Astrocyte (in vitro differentiated cells and primary cell): ENCODE results near the gene PTGR3. TPM values are rescaled to one million over a fixed set of nuclear protein-coding genes. Genes with fewer than 3 reads are reported as not detected.

Experiments
- DNase-seq: peaks from one replicate; pipeline ENCODE4 v3.0.0-alpha.2; 2010; ENCODE audit warnings: low read depth
- FAIRE-seq: peaks from 2 replicates; lab custom pipeline; 2011; peaks lifted over from hg19 to GRCh38; lab: Jason Lieb, UNC
- H2AFZ ChIP-seq: 2 replicates; pipeline ENCODE4 v1.6.0; 2012; ENCODE audit warnings: low read depth, low read length, inconsistent platforms
- H3K27ac ChIP-seq: 2 replicates; pipeline ENCODE4 v1.5.1; 2011; ENCODE audit warnings: low read depth, low read length, inconsistent platforms
- H3K27me3 ChIP-seq: 2 replicates; pipeline ENCODE4 v1.6.0; 2011; ENCODE audit warnings: low read length, inconsistent platforms; ENCODE audit not compliant: insufficient read depth
- H3K36me3 ChIP-seq: 2 replicates; pipeline ENCODE4 v1.5.1; 2011; ENCODE audit warnings: low read length, inconsistent platforms; ENCODE audit not compliant: insufficient read depth
- H3K4me1 ChIP-seq: 2 replicates; pipeline ENCODE4 v1.5.1; 2011; ENCODE audit warnings: low read length, inconsistent platforms; ENCODE audit not compliant: insufficient read depth
- H3K4me2 ChIP-seq: 2 replicates; pipeline ENCODE4 v1.6.0; 2012; ENCODE audit warnings: low read length, inconsistent platforms
- H3K4me3 ChIP-seq: 2 replicates; pipeline ENCODE4 v1.5.1; 2011; ENCODE audit warnings: low read depth, mild to moderate bottlenecking, low read length, inconsistent platforms; ENCODE audit not compliant: insufficient read depth
- H3K79me2 ChIP-seq: 2 replicates; pipeline ENCODE4 v1.6.0; 2012; ENCODE audit warnings: mild to moderate bottlenecking, low read length, inconsistent platforms; ENCODE audit not compliant: insufficient read depth
- H3K9ac ChIP-seq: 2 replicates; pipeline ENCODE4 v1.6.0; 2012; ENCODE audit warnings: mild to moderate bottlenecking, low read length, inconsistent platforms
- H3K9me3 ChIP-seq: 2 replicates; pipeline ENCODE4 v1.5.1; 2012; ENCODE audit warnings: low read depth, mild to moderate bottlenecking, low read length, inconsistent platforms; ENCODE audit not compliant: insufficient read depth
- H4K20me1 ChIP-seq: 2 replicates; pipeline ENCODE4 v1.6.0; 2012; ENCODE audit warnings: low read length, inconsistent platforms; ENCODE audit not compliant: insufficient read depth
- H3K27ac Mint-ChIP-seq: one replicate; pipeline ENCODE4 v1.8.0; 2021; ENCODE audit warnings: mild to moderate bottlenecking, mixed read lengths; ENCODE audit not compliant: unreplicated experiment
- H3K27me3 Mint-ChIP-seq: one replicate; pipeline ENCODE4 v1.8.0; 2021; ENCODE audit warnings: low read depth, mixed read lengths; ENCODE audit not compliant: unreplicated experiment
- H3K36me3 Mint-ChIP-seq: one replicate; pipeline ENCODE4 v1.8.0; 2021; ENCODE audit warnings: low read depth, mixed read lengths; ENCODE audit not compliant: unreplicated experiment
- H3K4me1 Mint-ChIP-seq: one replicate; pipeline ENCODE4 v1.8.0; 2021; ENCODE audit warnings: low read depth, mixed read lengths; ENCODE audit not compliant: unreplicated experiment
- H3K4me3 Mint-ChIP-seq: one replicate; pipeline ENCODE4 v1.8.0; 2021; ENCODE audit warnings: mild to moderate bottlenecking, moderate library complexity, mixed read lengths; ENCODE audit not compliant: unreplicated experiment
- H3K9me3 Mint-ChIP-seq: one replicate; pipeline ENCODE4 v1.8.0; 2021; ENCODE audit warnings: mild to moderate bottlenecking, mixed read lengths; ENCODE audit not compliant: unreplicated experiment
- CTCF ChIP-seq: IDR thresholded peaks from 2 replicates; pipeline ENCODE4 v1.5.1; 2011; ENCODE audit warnings: low read depth, mild to moderate bottlenecking, inconsistent platforms, low read length, moderate library complexity; ENCODE audit not compliant: insufficient read depth
- EZH2 ChIP-seq: IDR thresholded peaks from 2 replicates; pipeline ENCODE4 v1.6.1; 2012; ENCODE audit warnings: mild to moderate bottlenecking, low read length, inconsistent platforms; ENCODE audit not compliant: insufficient read depth
- total RNA-seq: library from RNA; stranded (reverse); gene quantifications from 2 replicates; pipeline ENCODE4 v1.2.1, GENCODE V29; 2021

PTGR3 gene
- total RNA-seq, 1 donor from 2014 or later: 8.4 TPM

GRCh38 chr18:75208155-75208835 lies 644 bp downstream of the PTGR3 start:
- peak overlapping the region; percentile 76 for H2AFZ ChIP-seq
- H3K9me3 Mint-ChIP-seq: no peaks in the 10 kb centered on the region
- peaks cover 41% of the 10 kb centered on the region for H4K20me1 ChIP-seq
- H3K27me3 ChIP-seq: no peaks in the 10 kb centered on the region
- peak overlapping the region; percentile 79 for H3K4me3 ChIP-seq
- peaks cover 56% of the 10 kb centered on the region for H3K79me2 ChIP-seq
- H3K4me2 ChIP-seq: peak overlapping the region; percentile 88
- H3K4me1 Mint-ChIP-seq: peaks cover 26% of the 10 kb centered on the region
- peak overlapping the region; percentile 58 for H3K27ac Mint-ChIP-seq
- H3K9me3 ChIP-seq: no peaks in the 10 kb centered on the region
- FAIRE-seq (no peak), DNase-seq (peak; percentile 54)
- H3K36me3 ChIP-seq: no peaks in the 10 kb centered on the region
- H3K9ac ChIP-seq: peak overlapping the region; percentile 76
- peaks cover 39% of the 10 kb centered on the region for H3K4me1 ChIP-seq
- peaks cover 38% of the 10 kb centered on the region for H3K27me3 Mint-ChIP-seq
- H3K36me3 Mint-ChIP-seq: no peaks in the 10 kb centered on the region
- TF ChIP-seq CTCF: no peak
- TF ChIP-seq EZH2: no peak
- H3K27ac ChIP-seq: peak overlapping the region; percentile 70
- H3K4me3 Mint-ChIP-seq: peak overlapping the region; percentile 90

DNA sequence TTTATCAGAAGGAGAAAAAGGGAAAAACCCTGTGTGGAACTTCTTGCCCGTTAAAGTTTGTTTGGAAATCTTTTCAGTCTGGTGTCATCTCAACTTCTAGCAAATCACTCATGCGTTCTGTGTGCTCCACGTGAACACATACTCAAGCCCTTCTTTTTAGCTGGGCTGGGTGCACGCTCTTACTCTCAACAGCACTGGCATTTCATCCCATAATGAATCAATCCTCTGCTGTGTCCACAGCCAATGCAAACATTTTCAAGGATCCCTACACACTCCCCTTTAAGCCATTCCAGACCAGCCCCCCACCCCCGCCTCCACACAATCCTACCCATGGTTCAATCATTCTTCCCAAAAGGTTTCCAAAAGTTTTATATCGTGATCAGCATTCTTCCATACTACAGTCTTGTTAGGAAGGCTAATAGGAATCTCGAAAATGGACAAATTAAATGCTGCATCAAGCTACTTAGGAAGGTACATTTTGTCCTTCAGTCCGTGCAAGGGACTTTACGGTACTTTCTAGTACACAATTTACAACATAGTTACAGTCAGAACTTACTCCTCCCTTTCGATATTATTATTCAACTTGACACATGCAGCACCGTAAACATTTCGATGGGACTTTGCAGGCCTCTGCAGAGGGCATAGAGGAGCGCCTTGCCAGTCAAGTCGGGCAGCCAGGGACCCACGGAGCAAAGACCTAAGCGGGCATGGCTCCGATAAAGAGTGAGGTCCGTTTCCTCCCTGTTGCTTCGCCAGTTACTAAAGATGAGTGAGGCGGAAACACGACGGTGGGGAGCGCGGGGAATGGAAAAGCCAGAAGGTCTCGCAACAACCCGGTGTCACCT lies 1.4 kb downstream of the PTGR3 start:
- Histone ChIP-seq H3K4me3 (peak overlapping the region; percentile 79), H3K27ac (peak overlapping the region; percentile 70), H3K79me2 (peaks cover 62% of the 10 kb centered on the region), H3K4me2 (peak overlapping the region; percentile 88), H3K9me3 (no peaks in the 10 kb centered on the region), H4K20me1 (peaks cover 47% of the 10 kb centered on the region), H3K4me1 (peaks cover 36% of the 10 kb centered on the region), H3K27me3 (no peaks in the 10 kb centered on the region), H2AFZ (peak overlapping the region; percentile 76), H3K9ac (peak overlapping the region; percentile 76), H3K36me3 (no peaks in the 10 kb centered on the region)
- Mint-ChIP-seq H3K4me1 (peaks cover 26% of the 10 kb centered on the region), H3K27ac (peak overlapping the region; percentile 58), H3K36me3 (no peaks in the 10 kb centered on the region), H3K27me3 (peaks cover 37% of the 10 kb centered on the region), H3K9me3 (no peaks in the 10 kb centered on the region), H3K4me3 (peak overlapping the region; percentile 90)
- no peak for TF ChIP-seq EZH2
- TF ChIP-seq CTCF: no peak
- FAIRE-seq (no peak), DNase-seq (peak; percentile 59)
